GM19463 (cell line): ENCODE results near the gene TMEM39A.

Experiments used
- ATAC-seq: cut with Tn5 transposase; IDR thresholded peaks from one replicate; pipeline ENCODE4 v1.9.1; 2021; ENCODE audit warnings: mild to moderate bottlenecking, moderate library complexity; ENCODE audit not compliant: unreplicated experiment

Gene TMEM39A

GRCh38 chr3:119401503-119402440 is 61.6 kb downstream of the TMEM39A start:
- ATAC-seq = peak; percentile 60

- ATAC-seq = peak; percentile 59
These were observed 62.3 kb downstream of the TMEM39A start for GRCh38 chr3:119401069-119401468.

- ATAC-seq = no peak
These were observed 62.9 kb downstream of the TMEM39A start for GRCh38 chr3:119400466-119400865.

- no peak for ATAC-seq
These were observed 66.5 kb downstream of the TMEM39A start for GRCh38 chr3:119396870-119397269.

- peak; percentile 71 for ATAC-seq
These were observed 67.5 kb downstream of the TMEM39A start for GRCh38 chr3:119395923-119396358.

- no peak for ATAC-seq
These were observed 74.8 kb downstream of the TMEM39A start for GRCh38 chr3:119388577-119388976.

- no peak for ATAC-seq
These were observed 81.3 kb downstream of the TMEM39A start for GRCh38 chr3:119382134-119382533.

- ATAC-seq = no peak
These were observed 82.7 kb downstream of the TMEM39A start for GRCh38 chr3:119380697-119381096.
